Fibroblast of skin of left quadriceps (primary cell): Measurements from ENCODE around the gene PAPSS2.
A peak's percentile ranks its signal among the peaks of the same experiment; 100 is the strongest.

Source experiments
- DNase-seq, 2 experiments: peaks; one replicate each; pipeline ENCODE4 v3.0.0-alpha.2; 2013; ENCODE audit warnings: low read depth in 2 of 2

PAPSS2 gene

DNA sequence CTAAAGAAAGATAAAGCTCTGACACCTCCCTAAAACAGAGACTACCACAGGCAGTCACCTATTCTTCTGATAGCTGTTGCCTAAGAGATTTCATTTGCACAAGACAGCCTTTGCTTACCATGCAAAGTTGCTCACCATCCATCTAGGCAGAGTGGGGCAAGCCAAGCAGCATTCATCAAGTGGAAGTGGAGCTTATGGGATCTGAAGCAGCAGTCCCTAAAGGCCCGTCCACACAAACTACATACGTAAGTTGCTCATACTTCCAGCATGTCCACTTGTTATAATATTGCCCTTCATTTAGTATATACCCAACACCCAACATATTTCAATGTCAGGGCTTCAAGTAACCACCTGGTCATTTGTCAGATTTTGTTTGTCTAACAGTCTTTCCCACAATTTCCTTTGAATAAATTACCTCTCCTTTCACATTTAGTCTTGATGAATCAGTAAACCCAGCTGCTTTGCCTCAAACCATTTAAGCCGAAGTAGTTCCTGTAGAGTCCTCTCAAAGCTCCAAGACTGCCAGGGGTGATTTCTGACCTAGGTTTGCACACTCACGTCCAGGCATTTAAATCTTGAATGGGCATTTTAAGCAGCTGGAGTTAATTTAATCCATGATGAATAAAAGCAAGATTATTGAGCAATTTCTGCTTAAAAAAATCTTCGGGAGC lies 90.5 kb downstream of the PAPSS2 start:
- DNase-seq = peak; percentile 77 to 79

DNA sequence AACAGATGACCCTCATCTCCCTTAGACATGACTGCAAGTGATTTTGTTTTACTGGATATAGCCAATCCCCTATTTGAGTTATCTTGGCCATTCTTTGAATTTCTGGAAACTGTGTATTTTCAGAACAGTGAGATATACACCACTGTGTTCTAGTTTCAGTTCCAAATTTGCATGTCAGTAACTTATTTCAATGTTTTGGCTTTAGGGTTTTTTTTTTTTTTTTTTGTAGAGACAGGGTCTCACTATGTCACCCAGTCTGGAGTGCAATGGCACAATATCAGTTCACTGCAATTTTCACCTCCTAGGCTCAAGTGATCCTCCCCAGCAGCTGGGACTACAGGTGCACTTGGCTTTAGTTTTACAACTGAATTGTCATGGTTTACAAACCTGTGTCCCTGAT lies 91.1 kb downstream of the PAPSS2 start:
- no peak for DNase-seq

- no peak for DNase-seq
Measured at GRCh38 chr10:87751274-87751673, 91.6 kb downstream of the PAPSS2 start.

DNA sequence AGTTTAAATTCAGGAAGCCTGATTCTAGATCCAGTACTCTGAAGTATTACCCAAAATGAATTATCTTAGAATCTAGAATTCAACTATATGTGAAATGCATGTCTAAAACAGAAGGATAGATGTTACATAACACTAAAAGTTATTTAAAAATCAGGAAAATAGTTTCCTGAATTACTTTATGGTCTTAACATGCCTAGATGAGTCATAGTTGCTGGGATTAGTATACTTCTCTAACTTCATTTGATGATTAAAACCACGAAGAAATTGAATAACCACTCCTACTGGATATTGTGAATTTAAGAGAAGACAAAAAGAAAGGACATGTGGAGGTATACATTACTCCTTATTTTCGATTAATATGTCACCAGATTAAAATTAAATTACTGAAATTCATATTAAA lies 92.9 kb downstream of the PAPSS2 start:
- peak; percentile 56 to 59 for DNase-seq

- DNase-seq = no peak
Measured at GRCh38 chr10:87753995-87754866, 94.6 kb downstream of the PAPSS2 start.

- no peak for DNase-seq
Measured at GRCh38 chr10:87757685-87758084, 98.0 kb downstream of the PAPSS2 start.

- DNase-seq = no peak
Measured at GRCh38 chr10:87759551-87759950, 99.9 kb downstream of the PAPSS2 start.

DNA sequence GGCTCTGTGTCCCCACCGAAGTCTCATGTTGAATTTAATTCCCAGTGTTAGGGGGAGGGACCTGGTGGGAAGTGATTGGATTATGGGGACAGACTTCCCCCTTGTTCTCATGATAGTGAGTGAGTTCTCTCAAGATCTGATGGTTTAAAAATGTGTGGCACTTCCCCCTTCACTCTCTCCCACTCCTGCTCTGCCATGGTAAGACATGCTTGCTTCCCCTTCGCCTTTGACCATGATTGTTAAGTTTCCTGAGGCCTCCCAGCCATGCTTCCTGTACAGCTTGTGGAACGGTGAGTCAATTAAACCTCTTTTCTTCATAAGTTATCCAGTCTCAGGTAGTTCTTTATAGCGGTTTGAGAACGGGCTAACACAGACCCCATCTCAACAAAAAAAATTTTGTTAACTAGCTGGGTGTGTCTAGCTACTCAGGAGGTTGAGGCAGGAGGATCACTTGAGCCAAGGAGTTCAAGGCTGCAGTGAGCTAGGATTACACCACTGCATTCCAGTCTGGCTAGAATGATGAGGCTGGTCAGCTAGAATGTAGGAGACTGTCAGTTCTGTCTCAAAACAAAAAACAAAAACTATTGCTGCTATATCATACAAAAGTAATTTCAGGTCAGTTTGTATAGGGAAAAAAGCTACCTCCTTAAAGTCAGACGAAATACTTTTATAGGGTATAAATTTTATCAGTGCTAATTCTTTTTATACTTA lies 100.7 kb downstream of the PAPSS2 start:
- DNase-seq = no peak

- DNase-seq = no peak
Measured at GRCh38 chr10:87761153-87761552, 101.5 kb downstream of the PAPSS2 start.

- DNase-seq = peak; percentile 60 to 63
Measured at GRCh38 chr10:87761892-87762291, 102.2 kb downstream of the PAPSS2 start.

GRCh38 chr10:87763086-87763861 lies 103.6 kb downstream of the PAPSS2 start:
- DNase-seq = no peak

DNA sequence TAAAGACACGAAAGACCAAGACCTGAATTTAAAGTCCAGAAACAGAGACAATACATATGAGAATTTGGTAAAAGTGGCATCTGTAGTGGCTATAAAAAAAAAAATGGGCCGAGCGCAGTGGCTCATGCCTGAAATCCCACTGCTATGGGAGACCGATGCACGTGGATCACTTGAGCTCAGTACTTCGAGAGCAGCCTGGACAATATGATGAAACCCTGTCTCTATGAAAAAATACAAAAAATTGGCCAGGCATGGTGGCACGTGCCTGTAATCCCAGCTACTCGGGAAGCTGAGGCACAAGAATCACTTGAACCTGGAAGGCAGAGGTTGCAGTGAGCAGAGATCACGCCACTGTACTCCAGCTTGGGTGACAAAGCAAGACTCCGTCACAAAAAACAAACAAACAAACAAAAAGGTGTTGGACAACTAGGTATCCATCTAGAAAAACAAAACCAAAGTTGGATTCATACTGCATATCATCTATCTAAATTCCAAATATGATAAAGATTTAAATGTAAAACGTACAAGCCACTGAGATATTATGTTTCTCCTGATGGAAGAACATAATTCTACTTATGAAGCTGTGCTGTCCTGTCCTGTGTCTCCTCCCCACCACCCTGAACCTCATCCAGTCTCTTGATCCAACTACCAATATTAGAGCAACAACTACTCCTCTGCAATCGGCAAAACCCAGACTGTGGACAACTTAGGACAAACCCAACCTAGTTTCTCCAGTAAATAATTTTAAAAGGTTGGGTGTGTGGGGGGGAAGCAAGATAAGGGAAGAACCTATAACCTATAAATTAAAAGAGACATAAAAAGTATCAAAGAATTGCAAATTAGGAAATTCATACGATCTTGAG lies 104.6 kb downstream of the PAPSS2 start:
- no peak for DNase-seq

- no peak for DNase-seq
Measured at GRCh38 chr10:87765666-87766376, 106.1 kb downstream of the PAPSS2 start.

DNA sequence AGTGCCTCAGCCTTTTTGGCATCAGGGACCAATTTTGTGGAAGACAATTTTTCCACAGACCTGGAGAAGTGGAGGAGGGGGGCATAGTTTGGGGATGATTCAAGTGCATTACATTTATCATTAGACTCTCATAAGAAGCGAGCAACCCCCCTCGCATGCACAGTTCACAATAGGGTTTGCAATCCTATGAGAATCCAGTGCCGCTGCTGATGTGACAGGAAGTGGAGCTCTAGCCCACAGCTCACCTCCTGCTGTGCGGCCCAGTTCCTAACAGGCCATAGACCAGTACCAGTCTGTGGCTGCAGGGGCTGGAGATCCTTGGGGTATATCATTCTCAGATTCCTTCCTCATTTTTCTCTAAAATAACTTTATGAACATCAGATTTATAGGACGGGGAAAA lies 107.6 kb downstream of the PAPSS2 start:
- DNase-seq = peak in 1 of 2 experiments; percentile 30

DNA sequence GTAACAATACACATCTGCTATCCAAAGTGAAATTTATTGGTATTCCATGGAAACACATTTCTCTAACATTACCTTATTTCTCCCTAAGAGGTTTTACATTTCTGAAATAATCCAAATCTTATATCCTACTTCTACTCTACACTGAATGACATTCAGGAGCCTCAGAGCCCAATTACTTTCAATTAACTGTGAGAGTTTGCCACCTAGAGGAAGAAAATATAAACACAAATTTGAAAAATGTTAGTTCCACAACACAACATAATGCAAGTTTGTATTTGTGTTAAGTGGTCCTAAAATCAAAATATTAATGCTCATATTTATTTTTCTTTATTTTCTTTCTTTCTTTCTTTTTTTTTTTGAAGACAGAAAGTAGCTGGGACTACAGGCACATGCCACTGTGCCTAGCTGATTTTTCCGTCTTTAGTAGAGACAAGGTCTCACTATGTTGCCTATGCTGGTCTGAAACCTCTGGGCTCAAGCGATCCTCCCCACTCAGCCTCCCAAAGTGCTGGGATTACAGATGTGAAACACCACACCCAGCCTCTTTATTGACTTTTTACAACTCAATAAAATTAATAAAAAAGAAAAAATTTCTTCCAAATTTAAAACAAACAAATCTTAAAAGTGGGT lies 112.3 kb downstream of the PAPSS2 start:
- no peak for DNase-seq

DNA sequence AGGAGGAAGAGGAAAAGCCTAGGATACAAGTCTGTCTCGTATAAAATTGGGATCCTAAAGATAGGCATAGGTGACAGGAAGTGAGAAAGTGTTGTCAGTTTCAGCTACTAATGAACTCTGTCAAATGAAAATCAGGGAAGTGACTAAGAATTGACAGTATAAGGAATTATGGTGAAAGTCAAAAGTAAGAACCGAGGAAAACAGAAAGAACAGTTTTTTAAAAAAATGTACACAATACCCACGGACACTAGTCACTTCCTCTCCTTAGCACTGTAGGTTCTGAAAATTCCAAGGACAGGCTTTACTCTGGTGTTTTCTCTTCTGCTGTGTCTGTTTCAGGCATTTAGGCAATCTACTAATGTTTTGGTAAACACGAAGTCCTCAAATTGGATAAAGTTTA lies 116.1 kb downstream of the PAPSS2 start:
- no peak for DNase-seq

- DNase-seq = no peak
Measured at GRCh38 chr10:87776328-87776727, 116.7 kb downstream of the PAPSS2 start.

- DNase-seq = no peak
Measured at GRCh38 chr10:87781545-87781944, 121.9 kb downstream of the PAPSS2 start.

GRCh38 chr10:87782721-87783120 lies 123.0 kb downstream of the PAPSS2 start:
- DNase-seq = no peak

DNA sequence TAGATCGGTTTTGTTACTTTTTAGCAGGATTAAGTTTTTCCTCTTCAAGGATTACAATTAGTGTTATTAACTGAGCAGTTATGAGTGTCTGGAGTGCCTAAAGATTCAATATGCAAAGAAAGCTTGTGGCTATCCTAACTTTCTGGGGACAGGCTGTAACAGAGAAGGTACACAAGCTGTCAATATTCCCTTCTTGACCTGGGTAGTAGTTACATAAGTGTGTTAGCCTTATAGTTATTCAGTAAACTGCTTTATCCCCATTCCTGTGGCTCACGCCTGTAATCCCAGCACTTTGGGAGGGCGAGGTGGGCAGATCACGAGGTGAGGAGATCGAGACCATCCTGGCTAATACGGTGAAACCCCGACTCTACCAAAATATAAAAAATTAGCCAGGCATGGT lies 126.7 kb downstream of the PAPSS2 start:
- no peak for DNase-seq
